GM12891 (cell line): ENCODE measurements around the gene BCL7B.

ENCODE experiments used
- POLR2A ChIP-seq: IDR thresholded peaks from 2 replicates; pipeline ENCODE4 v1.6.1; 2011; ENCODE audit warnings: low read depth, low read length, control low read depth
- SPI1 ChIP-seq: IDR thresholded peaks from 2 replicates; pipeline ENCODE4 v1.6.1; 2011; ENCODE audit warnings: low read depth, low read length, control low read depth

- TF ChIP-seq POLR2A, result no peak
- TF ChIP-seq SPI1, result no peak
Observed at GRCh38 chr7:73557108-73557396, 438 bp downstream of the BCL7B start.
